ENCODE data around the gene CD1E.

- no peak for TF ChIP-seq EZH2 (IDR thresholded peaks at IDR 0.05; ENCODE audit: borderline replicate concordance)
- TF ChIP-seq CTCF (IDR thresholded peaks at IDR 0.05; ENCODE audit: poor library complexity): no peak
- no peak for TF ChIP-seq EZH2phosphoT487 (IDR thresholded peaks at IDR 0.05; ENCODE audit: low read depth, severe bottlenecking, unreplicated experiment)
Measured at GRCh38 chr1:158328426-158328825, 25.3 kb upstream of the CD1E start.

Data from hepatocyte (in vitro differentiated cells).